Cardiac fibroblast (primary cell): ENCODE data around the gene NCOA7.
"Not testable (repeated sequence)": the region's sequence is repeated elsewhere in the genome, so short reads cannot be mapped to it uniquely, and the experiment has no call there.

ENCODE experiments used
- DNase-seq, 2 donors: peaks; one replicate each; pipeline versions ENCODE4 v3.0.0 to v3.0.0-alpha.2; 2010; ENCODE audit warnings: low read depth in 2 of 2
- H3K4me3 ChIP-seq, 2 donors: replicated peaks in 1 of 2; 1 replicate in 1 of 2; 2 replicates in 1 of 2; pipeline ENCODE4 v1.5.1; 2011; ENCODE audit warnings: low read depth in 2 of 2, low read length in 2 of 2, mild to moderate bottlenecking in 2 of 2, moderate library complexity in 1 of 2
- TF ChIP-seq, protein P1 (sequence below): IDR thresholded peaks from one replicate; pipeline ENCODE4 v1.5.1; 2011; ENCODE audit warnings: low read depth, mild to moderate bottlenecking, low read length, inconsistent platforms

Gene NCOA7

DNA sequence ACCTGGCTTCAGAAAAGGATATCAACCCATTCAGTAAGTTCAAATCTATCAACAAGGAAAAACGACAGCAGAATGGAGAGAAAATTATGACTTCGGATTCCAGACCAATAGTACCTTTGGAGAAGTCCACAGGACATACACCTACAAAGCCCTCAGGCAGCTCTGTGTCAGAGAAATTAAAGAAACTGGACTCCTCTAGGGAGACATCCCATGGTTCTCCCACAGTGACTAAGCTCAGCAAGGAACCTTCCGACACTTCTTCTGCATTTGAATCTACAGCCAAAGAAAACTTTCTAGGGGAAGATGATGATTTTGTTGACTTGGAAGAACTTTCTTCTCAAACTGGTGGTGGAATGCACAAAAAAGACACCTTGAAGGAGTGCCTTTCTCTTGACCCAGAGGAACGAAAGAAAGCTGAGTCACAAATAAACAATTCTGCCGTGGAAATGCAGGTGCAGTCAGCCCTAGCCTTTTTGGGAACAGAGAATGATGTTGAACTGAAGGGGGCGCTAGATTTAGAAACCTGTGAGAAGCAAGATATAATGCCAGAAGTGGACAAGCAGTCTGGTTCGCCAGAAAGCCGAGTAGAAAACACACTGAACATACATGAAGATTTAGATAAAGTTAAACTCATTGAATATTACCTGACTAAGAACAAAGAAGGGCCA, 98.4 kb downstream of the NCOA7 start:
- TF ChIP-seq, protein P1, sequence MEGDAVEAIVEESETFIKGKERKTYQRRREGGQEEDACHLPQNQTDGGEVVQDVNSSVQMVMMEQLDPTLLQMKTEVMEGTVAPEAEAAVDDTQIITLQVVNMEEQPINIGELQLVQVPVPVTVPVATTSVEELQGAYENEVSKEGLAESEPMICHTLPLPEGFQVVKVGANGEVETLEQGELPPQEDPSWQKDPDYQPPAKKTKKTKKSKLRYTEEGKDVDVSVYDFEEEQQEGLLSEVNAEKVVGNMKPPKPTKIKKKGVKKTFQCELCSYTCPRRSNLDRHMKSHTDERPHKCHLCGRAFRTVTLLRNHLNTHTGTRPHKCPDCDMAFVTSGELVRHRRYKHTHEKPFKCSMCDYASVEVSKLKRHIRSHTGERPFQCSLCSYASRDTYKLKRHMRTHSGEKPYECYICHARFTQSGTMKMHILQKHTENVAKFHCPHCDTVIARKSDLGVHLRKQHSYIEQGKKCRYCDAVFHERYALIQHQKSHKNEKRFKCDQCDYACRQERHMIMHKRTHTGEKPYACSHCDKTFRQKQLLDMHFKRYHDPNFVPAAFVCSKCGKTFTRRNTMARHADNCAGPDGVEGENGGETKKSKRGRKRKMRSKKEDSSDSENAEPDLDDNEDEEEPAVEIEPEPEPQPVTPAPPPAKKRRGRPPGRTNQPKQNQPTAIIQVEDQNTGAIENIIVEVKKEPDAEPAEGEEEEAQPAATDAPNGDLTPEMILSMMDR = peak; percentile 54
- no peak overlapping the region for H3K4me3 ChIP-seq
- DNase-seq = peak; percentile 62 to 72

GRCh38 chr6:125899726-125900182, 109.0 kb downstream of the NCOA7 start:
- no peak overlapping the region for H3K4me3 ChIP-seq
- TF ChIP-seq, protein P1 = no peak
- no peak for DNase-seq

DNA sequence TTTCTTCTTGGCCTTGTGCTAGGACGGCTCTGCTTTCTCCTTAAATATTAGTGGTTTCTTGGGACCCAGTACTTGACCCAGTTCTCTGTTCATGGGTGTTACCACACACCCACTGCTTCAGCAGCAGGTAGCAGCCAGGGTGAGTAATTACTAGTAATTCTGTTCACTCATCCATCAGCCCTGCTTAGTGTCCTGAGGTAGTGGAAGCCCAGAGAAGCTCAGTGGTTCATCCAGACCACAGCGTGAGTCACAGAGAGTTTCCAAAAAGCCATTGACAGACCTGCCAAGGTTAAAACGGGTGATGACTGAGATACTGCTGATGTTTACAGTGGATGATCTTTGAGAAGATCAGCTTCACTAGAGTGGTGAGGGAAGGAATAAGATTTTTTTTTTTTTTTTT, 114.1 kb downstream of the NCOA7 start:
- no peak overlapping the region for H3K4me3 ChIP-seq
- DNase-seq = peak; percentile 11 to 56
- TF ChIP-seq, protein P1 = no peak

DNA sequence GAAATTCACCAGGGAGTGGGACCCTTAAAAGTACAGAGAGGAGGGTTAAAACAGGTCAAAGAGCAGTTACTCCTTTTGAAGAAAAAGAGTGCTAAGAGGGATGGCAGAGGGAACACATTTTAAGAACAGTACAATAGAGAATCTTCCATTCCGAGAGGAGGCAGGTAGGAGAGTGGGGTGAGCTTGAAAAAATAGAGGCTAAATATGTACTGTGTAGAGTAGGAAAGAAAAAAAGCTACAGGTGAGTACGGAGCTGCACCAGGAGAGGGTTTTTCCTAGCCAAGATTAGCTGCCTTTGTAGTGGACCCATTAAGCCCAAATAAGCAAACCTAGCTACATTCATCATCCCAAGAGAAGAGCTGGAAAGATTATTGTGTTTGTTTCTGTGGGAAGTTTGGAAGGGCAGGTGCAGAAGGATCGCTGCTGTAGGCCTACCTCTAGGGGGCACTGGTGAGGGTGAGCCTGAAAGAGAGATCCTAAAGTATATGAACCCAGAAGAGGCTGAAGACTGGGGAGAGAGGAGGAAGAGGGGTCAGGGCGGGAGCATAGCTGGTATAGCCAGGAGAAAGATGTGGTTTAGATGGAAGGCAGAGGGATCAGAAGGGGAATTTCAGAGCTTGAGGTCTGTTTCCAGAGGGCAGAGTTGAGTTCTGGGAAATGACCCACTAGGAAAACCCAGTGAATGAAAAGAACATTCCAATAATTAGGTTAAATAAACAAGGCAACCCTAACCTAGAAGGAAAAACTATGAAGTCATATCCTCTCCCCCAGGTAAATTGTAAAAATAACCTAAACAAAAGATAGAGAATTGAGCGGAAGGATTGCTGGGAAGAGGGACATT, 115.6 kb downstream of the NCOA7 start:
- H3K4me3 ChIP-seq = no peak overlapping the region
- TF ChIP-seq, protein P1 = peak; percentile 96
- DNase-seq = peak; percentile 55 to 60

GRCh38 chr6:125910527-125910926, 119.8 kb downstream of the NCOA7 start:
- peak in 1 of 2 donors; percentile 80 for DNase-seq
- TF ChIP-seq, protein P1 = no peak
- H3K4me3 ChIP-seq = no peak overlapping the region

DNA sequence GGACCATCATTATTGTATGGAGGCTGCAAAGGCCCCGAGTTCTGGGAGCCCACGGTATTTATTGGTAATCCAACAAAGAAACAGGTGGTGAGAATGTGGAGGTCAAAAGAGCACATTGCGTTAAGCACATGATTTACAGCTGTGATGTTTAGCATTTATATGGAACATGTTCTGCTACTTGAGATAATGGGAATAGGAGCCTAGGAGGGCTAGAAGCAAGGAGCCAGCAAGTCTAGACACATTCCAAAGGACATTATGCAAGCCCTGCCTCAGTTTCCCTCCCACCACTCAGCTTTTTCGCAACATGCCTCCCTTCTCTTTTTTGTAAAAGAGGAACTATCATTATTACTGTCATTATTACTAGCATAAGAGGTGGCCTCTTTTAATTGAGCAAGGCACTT, 120.3 kb downstream of the NCOA7 start:
- not testable (repeated sequence) for DNase-seq

DNA sequence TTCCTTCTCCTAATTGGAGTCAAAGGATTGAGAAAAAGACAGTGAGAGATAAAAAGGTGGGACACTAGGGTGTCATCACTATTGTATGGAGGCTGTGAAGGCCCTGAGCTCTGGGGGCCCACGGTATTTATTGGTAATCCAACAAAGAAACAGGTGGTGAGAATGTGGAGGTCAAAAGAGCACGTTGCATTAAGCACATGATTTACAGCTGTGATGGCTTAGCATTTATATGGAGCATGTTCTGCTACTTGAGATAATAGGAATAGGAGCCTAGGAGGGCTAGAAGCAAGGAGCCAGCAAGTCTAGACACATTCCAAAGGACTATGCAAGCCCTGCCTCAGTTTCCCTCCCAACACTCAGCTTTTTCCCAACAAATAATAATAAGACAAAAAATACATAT, 121.7 kb downstream of the NCOA7 start:
- H3K4me3 ChIP-seq, DNase-seq: not testable (repeated sequence)

More for the DNA sequence above, 120.3 kb downstream of the NCOA7 start:
- not testable (repeated sequence) for H3K4me3 ChIP-seq

DNA sequence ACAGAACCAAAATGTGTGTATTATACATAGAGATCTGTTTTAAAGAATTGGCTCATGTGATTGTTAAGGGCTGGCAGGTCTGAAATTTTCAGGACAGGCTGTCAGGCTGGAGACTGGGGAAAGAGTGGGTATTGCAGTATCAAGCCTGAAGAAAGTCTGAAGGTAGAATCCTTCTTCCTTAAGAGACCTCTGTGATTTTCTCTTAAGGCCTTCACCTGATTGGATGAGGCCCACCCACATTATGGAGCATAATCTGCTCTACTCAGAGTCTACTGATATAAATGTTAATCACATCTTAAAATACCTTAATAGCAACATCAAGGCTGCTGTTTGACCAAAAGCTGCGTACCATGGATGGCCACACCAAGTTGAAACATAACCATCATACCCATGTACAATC, 122.4 kb downstream of the NCOA7 start:
- H3K4me3 ChIP-seq = no peak overlapping the region
- TF ChIP-seq, protein P1 = no peak
- no peak for DNase-seq
